Anterior cingulate cortex (tissue), 58 donors: ENCODE measurements around the gene LIPC.

Experiments used
- DNase-seq, 58 donors: peaks; one replicate each; lab custom pipeline; 2025; lab: John Stamatoyannopoulos, UW

The LIPC gene

GRCh38 chr15:58490086-58490887 is 58.5 kb downstream of the LIPC start:
- peak in 7 of 58 donors; percentile 12 to 57 (median 38) for DNase-seq

GRCh38 chr15:58490888-58491473 is 59.2 kb downstream of the LIPC start:
- DNase-seq: no peak

GRCh38 chr15:58491499-58492202 is 59.9 kb downstream of the LIPC start:
- no peak for DNase-seq

GRCh38 chr15:58492661-58493397 is 61.0 kb downstream of the LIPC start:
- no peak for DNase-seq

GRCh38 chr15:58494567-58494966 is 62.8 kb downstream of the LIPC start:
- no peak for DNase-seq

- DNase-seq: no peak
Measured at GRCh38 chr15:58495891-58496408, 64.2 kb downstream of the LIPC start.

- no peak for DNase-seq
Measured at GRCh38 chr15:58497046-58497785, 65.4 kb downstream of the LIPC start.

GRCh38 chr15:58498821-58499580 is 67.2 kb downstream of the LIPC start:
- no peak for DNase-seq

GRCh38 chr15:58501006-58501405 is 69.2 kb downstream of the LIPC start:
- DNase-seq: no peak

- no peak for DNase-seq
Measured at GRCh38 chr15:58501636-58502188, 69.9 kb downstream of the LIPC start.

- DNase-seq: no peak
Measured at GRCh38 chr15:58503139-58504027, 71.6 kb downstream of the LIPC start.

GRCh38 chr15:58504674-58505234 is 73.0 kb downstream of the LIPC start:
- no peak for DNase-seq

- no peak for DNase-seq
Measured at GRCh38 chr15:58505581-58505980, 73.8 kb downstream of the LIPC start.

GRCh38 chr15:58506064-58506490 is 74.3 kb downstream of the LIPC start:
- no peak for DNase-seq

GRCh38 chr15:58506783-58507668 is 75.2 kb downstream of the LIPC start:
- DNase-seq: no peak

GRCh38 chr15:58509556-58509955 is 77.8 kb downstream of the LIPC start:
- no peak for DNase-seq
